ENCODE measurements around the gene HELLS.
"Not testable (repeated sequence)": the region's sequence is repeated elsewhere in the genome, so short reads cannot be mapped to it uniquely, and the experiment has no call there.

Gene HELLS

GRCh38 chr10:94608559-94608958 lies 63.0 kb downstream of the HELLS start:
- no peak for DNase-seq

DNA sequence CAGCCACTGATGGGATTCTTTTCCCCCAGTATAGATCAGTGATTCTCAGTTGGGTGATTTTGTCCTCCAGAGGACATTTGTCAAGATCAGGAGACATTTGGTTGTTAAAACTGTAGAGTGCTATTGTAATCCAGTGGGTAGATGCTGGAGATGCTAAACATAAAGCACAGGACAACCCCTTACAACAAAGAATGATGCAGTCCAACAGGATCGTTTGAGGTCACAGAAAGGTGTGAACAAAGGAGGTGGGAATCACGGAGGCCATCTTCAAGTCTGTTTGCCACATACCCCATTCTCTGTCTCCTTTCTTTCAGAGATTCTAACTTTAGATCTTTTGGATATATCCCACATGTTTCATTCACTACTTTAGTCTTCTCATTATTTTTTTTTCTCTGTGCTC lies 69.0 kb downstream of the HELLS start:
- no peak for DNase-seq

GRCh38 chr10:94617389-94617944 lies 71.9 kb downstream of the HELLS start:
- DNase-seq: no peak

DNA sequence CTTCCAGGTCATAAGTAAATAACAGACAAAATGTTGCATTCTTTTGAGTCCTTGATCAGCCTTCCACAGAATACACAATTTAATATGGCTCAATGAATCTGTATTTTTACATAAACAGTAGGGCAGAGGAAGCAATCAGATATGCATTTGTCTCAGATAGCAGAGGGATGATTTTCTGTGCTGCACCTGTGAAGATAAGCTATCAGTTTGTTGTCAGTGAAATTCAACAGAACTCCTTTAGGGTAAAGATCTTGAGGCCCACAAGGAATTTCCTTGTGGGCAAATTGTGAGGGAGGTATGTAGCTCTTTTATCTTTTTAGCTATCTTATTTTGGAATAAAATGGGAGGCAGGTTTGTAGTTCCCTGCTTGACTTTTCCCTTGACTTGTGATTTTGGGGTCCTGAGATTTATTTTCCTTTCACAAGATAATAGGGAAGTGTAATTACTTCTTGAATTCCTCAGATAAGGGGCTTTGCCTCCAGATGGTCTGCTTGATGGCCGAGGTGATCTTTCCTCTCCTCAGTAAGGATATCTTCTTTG lies 77.1 kb downstream of the HELLS start:
- no peak for DNase-seq

- no peak for DNase-seq
These were observed 78.0 kb downstream of the HELLS start for GRCh38 chr10:94623572-94623971.

GRCh38 chr10:94626476-94626875 lies 80.9 kb downstream of the HELLS start:
- no peak for DNase-seq

DNA sequence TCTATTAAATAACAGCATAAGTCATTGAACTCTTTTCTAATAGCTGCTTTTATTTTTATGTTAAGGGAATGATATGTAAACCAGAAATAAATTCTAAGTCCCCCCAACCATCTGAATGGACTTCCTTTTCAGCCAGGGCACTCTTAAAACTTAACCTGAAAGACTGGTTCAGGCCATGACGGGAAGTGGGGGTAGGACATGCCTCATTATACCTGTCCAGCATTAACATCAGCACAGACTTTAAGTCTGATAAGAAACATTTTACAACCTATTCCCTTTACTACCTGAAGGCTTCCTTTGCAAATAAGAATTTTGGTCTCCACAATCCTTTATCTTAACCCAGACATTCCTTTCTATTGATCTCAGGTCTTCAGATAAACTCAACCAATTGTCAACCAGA lies 81.9 kb downstream of the HELLS start:
- DNase-seq: no peak

- DNase-seq: no peak
These were observed 84.6 kb downstream of the HELLS start for GRCh38 chr10:94630017-94630688.

DNA sequence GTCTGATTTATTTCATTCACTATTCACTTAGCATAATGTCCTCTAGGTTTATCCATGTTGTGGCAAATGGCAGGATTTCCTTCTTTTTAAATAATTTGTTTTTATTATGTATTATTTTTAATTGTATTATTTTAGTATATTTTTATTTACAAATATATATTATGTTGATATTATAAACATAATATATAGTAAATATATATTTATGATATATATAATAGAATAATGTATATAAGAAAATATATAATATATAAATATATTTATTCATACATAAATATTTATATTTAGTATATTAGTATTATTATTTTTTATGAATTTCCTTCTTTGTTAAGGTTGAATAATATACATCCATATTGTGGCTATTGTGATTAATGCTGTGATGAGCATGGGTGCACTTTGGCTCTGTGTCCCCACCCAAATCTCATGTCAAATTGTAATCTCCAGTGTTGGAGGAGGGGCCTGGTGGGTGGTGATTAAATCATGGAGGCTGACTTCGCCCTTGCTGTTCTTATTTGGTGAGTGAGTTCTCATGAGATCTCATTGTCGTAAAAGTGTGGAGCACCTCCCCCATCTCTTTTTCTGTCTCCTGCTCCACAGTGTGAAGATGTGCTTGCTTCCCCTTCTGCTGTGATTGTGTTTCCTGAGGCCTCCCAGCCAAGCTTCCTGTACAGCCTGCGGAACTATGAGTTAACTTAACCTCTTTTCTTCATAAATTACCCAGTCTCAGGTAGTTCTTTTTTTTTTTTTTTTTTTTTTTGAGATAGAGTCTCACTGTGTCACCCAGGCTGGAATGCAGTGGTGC lies 85.7 kb downstream of the HELLS start:
- DNase-seq: no peak

GRCh38 chr10:94632954-94633353 lies 87.4 kb downstream of the HELLS start:
- no peak for DNase-seq

DNA sequence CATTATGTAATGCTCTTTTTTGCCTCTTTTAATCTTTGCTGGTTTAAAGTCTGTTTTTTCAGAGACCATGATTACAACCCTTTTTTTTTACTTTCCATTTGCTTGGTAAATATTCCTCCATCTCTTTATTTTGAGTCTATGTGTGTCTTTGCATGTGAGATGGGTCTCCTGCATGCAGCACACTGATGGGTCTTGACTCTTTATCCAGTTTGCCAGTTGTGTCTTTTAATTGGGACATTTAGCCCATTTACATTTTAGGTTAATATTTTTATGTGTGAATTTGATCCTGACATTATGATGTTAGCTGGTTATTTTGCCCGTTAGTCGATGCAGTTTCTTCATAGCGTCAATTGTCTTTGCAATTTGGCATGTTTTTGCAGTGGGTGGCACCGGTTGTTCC lies 92.5 kb downstream of the HELLS start:
- DNase-seq: not testable (repeated sequence)

- no peak for DNase-seq
These were observed 94.3 kb downstream of the HELLS start for GRCh38 chr10:94639902-94640301.

DNA sequence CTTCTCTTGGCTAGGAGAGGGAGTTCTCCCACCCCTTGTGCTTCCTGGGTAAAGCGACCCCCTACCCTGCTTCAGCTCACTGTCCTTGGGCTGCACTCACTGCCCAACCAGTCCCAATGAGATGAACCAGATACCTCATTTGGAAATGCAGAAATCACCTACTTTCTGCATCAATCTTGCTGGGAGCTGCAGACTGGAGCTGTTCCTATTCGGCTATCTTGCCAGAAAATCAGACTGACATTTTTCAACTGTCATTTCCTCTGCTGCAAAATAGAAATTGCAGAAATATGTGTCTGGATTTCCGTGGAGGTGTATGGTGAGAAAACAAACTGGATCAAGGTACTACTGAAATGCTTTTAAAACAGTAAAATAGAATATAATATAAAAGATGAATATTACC lies 95.0 kb downstream of the HELLS start:
- DNase-seq: no peak

DNA sequence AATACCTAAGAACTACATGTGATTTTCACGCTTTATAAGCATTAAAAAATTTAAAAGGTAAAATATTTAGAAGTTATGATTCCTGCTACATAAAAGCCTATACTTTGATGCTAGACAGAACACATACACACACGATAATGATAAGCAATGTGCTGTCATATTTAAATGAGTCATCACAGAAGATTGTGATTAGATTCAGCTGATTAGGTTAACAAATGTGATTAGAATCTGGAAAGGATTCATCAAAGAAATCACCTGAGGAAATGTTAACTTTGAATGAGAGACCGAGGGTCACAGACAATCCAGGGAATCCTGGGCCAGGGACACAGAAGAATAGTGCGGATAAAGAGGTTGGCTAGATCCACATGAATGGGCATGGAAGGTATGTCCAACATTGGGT lies 95.9 kb downstream of the HELLS start:
- DNase-seq: no peak

- no peak for DNase-seq
These were observed 98.8 kb downstream of the HELLS start for GRCh38 chr10:94644352-94644751.

DNA sequence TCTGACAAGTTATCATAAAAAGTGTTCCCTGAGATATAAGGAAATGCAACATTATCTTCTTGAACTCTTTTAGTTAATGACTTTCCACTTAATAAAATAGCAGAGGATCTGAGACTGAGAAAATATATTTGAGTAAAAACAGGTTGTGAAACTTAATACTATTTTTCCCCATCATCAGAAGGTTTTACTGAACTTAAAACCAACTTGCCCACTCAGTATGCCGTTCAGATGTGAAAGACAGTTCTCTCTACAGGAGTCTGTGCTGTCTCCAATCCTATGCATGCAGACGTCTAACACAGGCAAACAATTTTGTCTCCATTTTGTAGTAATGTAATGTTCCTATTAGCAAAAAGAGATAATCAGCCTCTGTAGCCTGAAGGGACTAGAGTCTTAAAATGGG lies 99.7 kb downstream of the HELLS start:
- no peak for DNase-seq
